Muscle of leg (tissue), 11 donors: ENCODE data around the gene CALB2. TPM values are rescaled to one million over a fixed set of nuclear protein-coding genes. Genes with fewer than 3 reads are reported as not detected.

ENCODE experiments used
- DNase-seq: peaks from one replicate; pipeline ENCODE4 v3.0.0; 2013
- H3K27ac ChIP-seq: one replicate; pipeline ENCODE4 v1.5.1; 2013; ENCODE audit warnings: mild to moderate bottlenecking, low read length, control low read depth
- H3K27me3 ChIP-seq: one replicate; pipeline ENCODE4 v1.6.1; 2013; ENCODE audit warnings: low read length; ENCODE audit not compliant: control insufficient read depth, insufficient read depth
- H3K36me3 ChIP-seq: one replicate; pipeline ENCODE4 v1.6.1; 2013; ENCODE audit warnings: low read length; ENCODE audit not compliant: control insufficient read depth, insufficient read depth
- H3K4me1 ChIP-seq: one replicate; pipeline ENCODE4 v1.6.1; 2013; ENCODE audit warnings: low read length; ENCODE audit not compliant: control insufficient read depth, insufficient read depth
- H3K4me3 ChIP-seq: one replicate; pipeline ENCODE4 v1.5.1; 2013; ENCODE audit warnings: low read length, control low read depth
- H3K9me3 ChIP-seq: replicated peaks from 2 replicates; pipeline ENCODE4 v1.6.1; 2013; ENCODE audit warnings: low read depth, low read length; ENCODE audit not compliant: control insufficient read depth
- WGBS: methylation state at CpG from one replicate; pipeline ENCODE4 v1.1.5; 2013; ENCODE audit warnings: missing lambda C conversion rate; ENCODE audit not compliant: insufficient coverage; 5-methylcytosine and 5-hydroxymethylcytosine counted together
- polyA plus RNA-seq, 8 donors: library from polyadenylated mRNA; unstranded; fragments of 120-200 nt; gene quantifications; one replicate each; pipeline versions ENCODE4 v1.2.1 to v1.2.3, GENCODE V29; 2013; ENCODE audit warnings: inconsistent platforms in 1 of 8, low replicate concordance in 1 of 8; ENCODE audit not compliant: insufficient read length in 8 of 8, insufficient read depth in 1 of 8
- total RNA-seq: library from RNA; stranded (reverse); fragments of 120-200 nt; gene quantifications from one replicate; pipeline ENCODE4 v1.2.4, GENCODE V29; 2013

The CALB2 gene
- total and polyA plus RNA-seq, 9 donors: 0.16 to 1.3 (median 0.49) TPM

GRCh38 chr16:71406316-71406715 is 47.8 kb downstream of the CALB2 start:
- DNase-seq: no peak
- Histone ChIP-seq H3K36me3 (no peaks in the 10 kb centered on the region), H3K4me3 (no peak overlapping the region), H3K4me1 (no peaks in the 10 kb centered on the region), H3K27ac (no peak overlapping the region), H3K9me3 (no peaks in the 10 kb centered on the region), H3K27me3 (no peaks in the 10 kb centered on the region)
- 84% methylated on average over 3 of the region's 5 CpGs for WGBS

GRCh38 chr16:71406724-71407123 is 48.2 kb downstream of the CALB2 start:
- 78% methylated on average over 6 of the region's 8 CpGs for WGBS
- Histone ChIP-seq H3K36me3 (no peaks in the 10 kb centered on the region), H3K27ac (no peak overlapping the region), H3K27me3 (no peaks in the 10 kb centered on the region), H3K4me1 (no peaks in the 10 kb centered on the region), H3K4me3 (no peak overlapping the region), H3K9me3 (no peaks in the 10 kb centered on the region)
- no peak for DNase-seq

GRCh38 chr16:71407731-71408130 is 49.2 kb downstream of the CALB2 start:
- no peak overlapping the region for H3K27ac ChIP-seq
- H3K27me3 ChIP-seq: no peaks in the 10 kb centered on the region
- H3K9me3 ChIP-seq: no peaks in the 10 kb centered on the region
- H3K4me1 ChIP-seq: no peaks in the 10 kb centered on the region
- H3K4me3 ChIP-seq: no peak overlapping the region
- DNase-seq: no peak
- no CpG with 5 or more reads among the region's 1 CpG for WGBS
- no peaks in the 10 kb centered on the region for H3K36me3 ChIP-seq

GRCh38 chr16:71408536-71408935 is 50.0 kb downstream of the CALB2 start:
- no peaks in the 10 kb centered on the region for H3K27me3 ChIP-seq
- no peak for DNase-seq
- H3K36me3 ChIP-seq: no peaks in the 10 kb centered on the region
- no peaks in the 10 kb centered on the region for H3K4me1 ChIP-seq
- H3K4me3 ChIP-seq: no peak overlapping the region
- WGBS: no CpG with 5 or more reads among the region's 3 CpGs
- H3K27ac ChIP-seq: no peak overlapping the region
- no peaks in the 10 kb centered on the region for H3K9me3 ChIP-seq

- Histone ChIP-seq H3K36me3 (no peaks in the 10 kb centered on the region), H3K4me1 (no peaks in the 10 kb centered on the region), H3K9me3 (no peaks in the 10 kb centered on the region), H3K4me3 (no peak overlapping the region), H3K27me3 (no peaks in the 10 kb centered on the region), H3K27ac (no peak overlapping the region)
- no peak for DNase-seq
- 70% methylated on average over 16 of the region's 16 CpGs for WGBS
Measured at GRCh38 chr16:71409011-71409775, 50.7 kb downstream of the CALB2 start.

GRCh38 chr16:71410146-71410545 is 51.6 kb downstream of the CALB2 start:
- Histone ChIP-seq H3K4me3 (no peak overlapping the region), H3K9me3 (no peaks in the 10 kb centered on the region), H3K27me3 (no peaks in the 10 kb centered on the region), H3K36me3 (no peaks in the 10 kb centered on the region), H3K4me1 (no peaks in the 10 kb centered on the region), H3K27ac (no peak overlapping the region)
- DNase-seq: no peak
- 89% methylated on average over 3 of the region's 5 CpGs for WGBS

- 9% methylated on average over 16 of the region's 24 CpGs for WGBS
- Histone ChIP-seq H3K27ac (no peak overlapping the region), H3K4me3 (no peak overlapping the region), H3K4me1 (no peaks in the 10 kb centered on the region), H3K27me3 (no peaks in the 10 kb centered on the region), H3K9me3 (no peaks in the 10 kb centered on the region), H3K36me3 (no peaks in the 10 kb centered on the region)
- peak; percentile 75 for DNase-seq
Measured at GRCh38 chr16:71412270-71413160, 54.0 kb downstream of the CALB2 start.

GRCh38 chr16:71413341-71413740 is 54.8 kb downstream of the CALB2 start:
- WGBS: 76% methylated on average over 2 of the region's 4 CpGs
- no peak overlapping the region for H3K27ac ChIP-seq
- H3K4me3 ChIP-seq: no peak overlapping the region
- no peak for DNase-seq
- H3K9me3 ChIP-seq: no peaks in the 10 kb centered on the region
- H3K27me3 ChIP-seq: peaks cover 3% of the 10 kb centered on the region
- no peaks in the 10 kb centered on the region for H3K4me1 ChIP-seq
- H3K36me3 ChIP-seq: no peaks in the 10 kb centered on the region

GRCh38 chr16:71414038-71414437 is 55.5 kb downstream of the CALB2 start:
- Histone ChIP-seq H3K9me3 (no peaks in the 10 kb centered on the region), H3K27ac (no peak overlapping the region), H3K4me1 (no peaks in the 10 kb centered on the region), H3K27me3 (peaks cover 5% of the 10 kb centered on the region), H3K36me3 (no peaks in the 10 kb centered on the region), H3K4me3 (no peak overlapping the region)
- no peak for DNase-seq
- 87% methylated on average over 3 of the region's 5 CpGs for WGBS

GRCh38 chr16:71421911-71422310 is 63.4 kb downstream of the CALB2 start:
- Histone ChIP-seq H3K36me3 (no peaks in the 10 kb centered on the region), H3K27ac (no peak overlapping the region), H3K4me3 (no peak overlapping the region), H3K27me3 (peaks cover 33% of the 10 kb centered on the region), H3K4me1 (no peaks in the 10 kb centered on the region), H3K9me3 (no peaks in the 10 kb centered on the region)
- WGBS: 62% methylated on average over 3 of the region's 4 CpGs
- no peak for DNase-seq
